Measurements from ENCODE around the gene KLHL29. TPM values are rescaled to one million over a fixed set of nuclear protein-coding genes. Genes with fewer than 3 reads are reported as not detected.

The KLHL29 gene
- total RNA-seq, 1 donor from 2014 or later = 5.0 TPM

GRCh38 chr2:23588508-23589201 is 203.7 kb downstream of the KLHL29 start:
- no peak for FAIRE-seq
- TF ChIP-seq CTCF (IDR thresholded peaks at IDR 0.05; ENCODE audit: insufficient read depth, low read length, severe bottlenecking) = no peak
- H3K27me3 ChIP-seq (ENCODE audit: control insufficient read depth, insufficient read depth, low read length) = no peaks in the 10 kb centered on the region

GRCh38 chr2:23589220-23589647 is 204.3 kb downstream of the KLHL29 start:
- H3K27me3 ChIP-seq (ENCODE audit: control insufficient read depth, insufficient read depth, low read length) = no peaks in the 10 kb centered on the region
- no peak for DNase-seq (ENCODE audit: low read depth)
- TF ChIP-seq CTCF (IDR thresholded peaks at IDR 0.05; ENCODE audit: insufficient read depth, low read length, severe bottlenecking) = no peak
- no peak overlapping the region for H3K4me3 ChIP-seq (ENCODE audit: low read depth, low read length)
- H3K36me3 ChIP-seq (ENCODE audit: control insufficient read depth, insufficient read depth, low read length) = no peaks in the 10 kb centered on the region
- no peak for FAIRE-seq

More at GRCh38 chr2:23588508-23589201, 203.7 kb downstream of the KLHL29 start:
- H3K4me3 ChIP-seq (ENCODE audit: low read depth, low read length) = no peak overlapping the region
- DNase-seq (ENCODE audit: low read depth) = no peak
- H3K36me3 ChIP-seq (ENCODE audit: control insufficient read depth, insufficient read depth, low read length) = no peaks in the 10 kb centered on the region

GRCh38 chr2:23589739-23590138 is 204.8 kb downstream of the KLHL29 start:
- TF ChIP-seq CTCF (IDR thresholded peaks at IDR 0.05; ENCODE audit: insufficient read depth, low read length, severe bottlenecking) = no peak
- DNase-seq (ENCODE audit: low read depth) = peak; percentile 20
- Histone ChIP-seq H3K36me3 (ENCODE audit: control insufficient read depth, insufficient read depth, low read length) (no peaks in the 10 kb centered on the region), H3K4me3 (ENCODE audit: low read depth, low read length) (no peak overlapping the region), H3K27me3 (ENCODE audit: control insufficient read depth, insufficient read depth, low read length) (no peaks in the 10 kb centered on the region)
- FAIRE-seq = no peak

- TF ChIP-seq CTCF (IDR thresholded peaks at IDR 0.05; ENCODE audit: insufficient read depth, low read length, severe bottlenecking) = no peak
- Histone ChIP-seq H3K27me3 (ENCODE audit: control insufficient read depth, insufficient read depth, low read length) (no peaks in the 10 kb centered on the region), H3K4me3 (ENCODE audit: low read depth, low read length) (no peak overlapping the region), H3K36me3 (ENCODE audit: control insufficient read depth, insufficient read depth, low read length) (no peaks in the 10 kb centered on the region)
- FAIRE-seq (peak; percentile 55), DNase-seq (ENCODE audit: low read depth) (no peak)
Measured at GRCh38 chr2:23590241-23590869, 205.4 kb downstream of the KLHL29 start.

- no peaks in the 10 kb centered on the region for H3K36me3 ChIP-seq (ENCODE audit: control insufficient read depth, insufficient read depth, low read length)
- H3K4me3 ChIP-seq (ENCODE audit: low read depth, low read length) = no peak overlapping the region
- H3K27me3 ChIP-seq (ENCODE audit: control insufficient read depth, insufficient read depth, low read length) = no peaks in the 10 kb centered on the region
- no peak for TF ChIP-seq CTCF (IDR thresholded peaks at IDR 0.05; ENCODE audit: insufficient read depth, low read length, severe bottlenecking)
- no peak for DNase-seq (ENCODE audit: low read depth)
- no peak for FAIRE-seq
Measured at GRCh38 chr2:23591111-23591510, 206.1 kb downstream of the KLHL29 start.
